Urinary bladder (tissue), 4 donors: ENCODE data around the gene SPECC1. TPM values are rescaled to one million over a fixed set of nuclear protein-coding genes. Genes with fewer than 3 reads are reported as not detected.

Source experiments
- DNase-seq: peaks from one replicate; pipeline ENCODE4 v3.0.0-alpha.2; 2015; ENCODE audit errors: extremely low spot score
- H3K27ac ChIP-seq: one replicate; pipeline ENCODE4 v1.5.1; 2013; ENCODE audit warnings: low read depth, mild to moderate bottlenecking, moderate library complexity
- H3K36me3 ChIP-seq: one replicate; pipeline ENCODE4 v1.6.1; 2013; ENCODE audit warnings: mild to moderate bottlenecking, moderate library complexity; ENCODE audit not compliant: insufficient read depth
- H3K4me1 ChIP-seq: one replicate; pipeline ENCODE4 v1.6.1; 2013; ENCODE audit warnings: mild to moderate bottlenecking, moderate library complexity; ENCODE audit not compliant: insufficient read depth
- H3K4me3 ChIP-seq: one replicate; pipeline ENCODE4 v1.5.1; 2013; ENCODE audit warnings: low read depth, low read length
- WGBS: extraction: QIAGEN DNeasy Blood & Tissue Kit; methylation state at CpG from one replicate; pipeline ENCODE4 v1.1.7; 2013; 5-methylcytosine and 5-hydroxymethylcytosine counted together
- polyA plus RNA-seq: library from polyadenylated mRNA; stranded (reverse); fragments of 200-250 nt; gene quantifications from one replicate; pipeline ENCODE4 v1.2.3, GENCODE V29; 2013
- total RNA-seq: library from RNA; depleted of rRNA; stranded (reverse); fragments of >200 nt; gene quantifications from one replicate; pipeline ENCODE4 v1.2.3, GENCODE V29; 2014
- donor health status: healthy with polysubstance abuse.
- donor health status: healthy.

The SPECC1 gene
- total and polyA plus RNA-seq, 2 donors = 9.8 to 23.5 TPM

GRCh38 chr17:20125724-20126123 lies 116.6 kb downstream of the SPECC1 start:
- no peak overlapping the region for H3K27ac ChIP-seq
- DNase-seq = no peak
- H3K4me3 ChIP-seq = no peak overlapping the region
- no peaks in the 10 kb centered on the region for H3K4me1 ChIP-seq
- no peaks in the 10 kb centered on the region for H3K36me3 ChIP-seq
- WGBS = 63% methylated on average over 6 of the region's 6 CpGs

GRCh38 chr17:20127360-20128035 lies 118.3 kb downstream of the SPECC1 start:
- Histone ChIP-seq H3K36me3 (no peaks in the 10 kb centered on the region), H3K4me1 (no peaks in the 10 kb centered on the region), H3K4me3 (no peak overlapping the region), H3K27ac (no peak overlapping the region)
- no peak for DNase-seq
- 88% methylated on average over 6 of the region's 6 CpGs for WGBS

GRCh38 chr17:20128036-20128667 lies 119.0 kb downstream of the SPECC1 start:
- WGBS = 51% methylated on average over 4 of the region's 4 CpGs

GRCh38 chr17:20133517-20133916 lies 124.4 kb downstream of the SPECC1 start:
- DNase-seq = no peak
- WGBS = 76% methylated on average over 5 of the region's 5 CpGs
- Histone ChIP-seq H3K4me3 (no peak overlapping the region), H3K4me1 (no peaks in the 10 kb centered on the region), H3K36me3 (no peaks in the 10 kb centered on the region), H3K27ac (no peak overlapping the region)

More at GRCh38 chr17:20128036-20128667, 119.0 kb downstream of the SPECC1 start:
- Histone ChIP-seq H3K4me3 (no peak overlapping the region), H3K4me1 (no peaks in the 10 kb centered on the region), H3K36me3 (no peaks in the 10 kb centered on the region), H3K27ac (no peak overlapping the region)
- DNase-seq = no peak

GRCh38 chr17:20141198-20141972 lies 132.2 kb downstream of the SPECC1 start:
- Histone ChIP-seq H3K4me1 (no peaks in the 10 kb centered on the region), H3K27ac (no peak overlapping the region), H3K36me3 (no peaks in the 10 kb centered on the region), H3K4me3 (no peak overlapping the region)
- 52% methylated on average over 10 of the region's 10 CpGs for WGBS
- no peak for DNase-seq

GRCh38 chr17:20142268-20142667 lies 133.1 kb downstream of the SPECC1 start:
- no peak for DNase-seq
- Histone ChIP-seq H3K27ac (no peak overlapping the region), H3K4me1 (no peaks in the 10 kb centered on the region), H3K36me3 (no peaks in the 10 kb centered on the region), H3K4me3 (no peak overlapping the region)
- WGBS = 85% methylated on average over 6 of the region's 6 CpGs

- no peaks in the 10 kb centered on the region for H3K4me1 ChIP-seq
- WGBS = 94% methylated on average over 8 of the region's 8 CpGs
- H3K27ac ChIP-seq = no peak overlapping the region
- H3K4me3 ChIP-seq = no peak overlapping the region
- no peaks in the 10 kb centered on the region for H3K36me3 ChIP-seq
- no peak for DNase-seq
Measured at GRCh38 chr17:20143740-20144139, 134.6 kb downstream of the SPECC1 start.

GRCh38 chr17:20145567-20145966 lies 136.4 kb downstream of the SPECC1 start:
- DNase-seq = no peak
- H3K4me3 ChIP-seq = no peak overlapping the region
- H3K27ac ChIP-seq = no peak overlapping the region
- H3K36me3 ChIP-seq = no peaks in the 10 kb centered on the region
- 83% methylated on average over 1 of the region's 1 CpG for WGBS
- no peaks in the 10 kb centered on the region for H3K4me1 ChIP-seq

GRCh38 chr17:20149251-20149650 lies 140.1 kb downstream of the SPECC1 start:
- H3K36me3 ChIP-seq = no peaks in the 10 kb centered on the region
- WGBS = 58% methylated on average over 4 of the region's 4 CpGs
- no peak for DNase-seq
- no peaks in the 10 kb centered on the region for H3K4me1 ChIP-seq
- H3K4me3 ChIP-seq = no peak overlapping the region
- H3K27ac ChIP-seq = no peak overlapping the region

- Histone ChIP-seq H3K4me1 (no peaks in the 10 kb centered on the region), H3K36me3 (no peaks in the 10 kb centered on the region), H3K27ac (no peak overlapping the region), H3K4me3 (no peak overlapping the region)
- DNase-seq = no peak
- 82% methylated on average over 5 of the region's 5 CpGs for WGBS
Measured at GRCh38 chr17:20151174-20151573, 142.0 kb downstream of the SPECC1 start.

GRCh38 chr17:20153231-20153630 lies 144.1 kb downstream of the SPECC1 start:
- no peaks in the 10 kb centered on the region for H3K36me3 ChIP-seq
- no peak for DNase-seq
- no peaks in the 10 kb centered on the region for H3K4me1 ChIP-seq
- WGBS = 95% methylated on average over 2 of the region's 2 CpGs
- no peak overlapping the region for H3K27ac ChIP-seq
- no peak overlapping the region for H3K4me3 ChIP-seq

- no peaks in the 10 kb centered on the region for H3K4me1 ChIP-seq
- H3K4me3 ChIP-seq = no peak overlapping the region
- H3K27ac ChIP-seq = no peak overlapping the region
- WGBS = 92% methylated on average over 11 of the region's 11 CpGs
- no peaks in the 10 kb centered on the region for H3K36me3 ChIP-seq
- DNase-seq = no peak
Measured at GRCh38 chr17:20154286-20155000, 145.3 kb downstream of the SPECC1 start.
